GM23338 (cell line): Measurements from ENCODE around the gene R3HCC1L. TPM values are rescaled to one million over a fixed set of nuclear protein-coding genes. Genes with fewer than 3 reads are reported as not detected.
A peak's percentile ranks its signal among the peaks of the same experiment; 100 is the strongest.

Source experiments
- ATAC-seq: fragments of 200-7000 bp; cut with Tn5 transposase; 3 replicates; pipeline ENCODE4 v1.9.1; 2020
- DNase-seq: peaks from one replicate; pipeline ENCODE4 v3.0.0-alpha.2; 2015; ENCODE audit warnings: low spot score
- H2AFZ ChIP-seq: fragments of 200-600 bp; sonication (generic); 2 replicates; pipeline ENCODE4 v1.8.0; 2016; ENCODE audit warnings: antibody characterized with exemption, mild to moderate bottlenecking, moderate library complexity
- H3F3A ChIP-seq: fragments of 200-600 bp; sonication (generic); replicated peaks from 2 replicates; pipeline ENCODE4 v1.8.0; 2017; ENCODE audit warnings: antibody characterized with exemption, mixed run types, low read depth
- H3K27ac ChIP-seq: fragments of 200-600 bp; sonication (generic); 2 replicates; pipeline ENCODE4 v1.6.1; 2016; ENCODE audit warnings: low read depth
- H3K27me3 ChIP-seq: fragments of 200-600 bp; sonication (generic); 2 replicates; pipeline ENCODE4 v1.8.0; 2016; ENCODE audit warnings: mild to moderate bottlenecking, mixed run types, moderate library complexity; ENCODE audit not compliant: insufficient read depth
- H3K36me3 ChIP-seq: fragments of 200-600 bp; sonication (generic); 2 replicates; pipeline ENCODE4 v1.8.0; 2016; ENCODE audit warnings: mild to moderate bottlenecking; ENCODE audit not compliant: insufficient read depth
- H3K4me1 ChIP-seq: fragments of 200-600 bp; sonication (generic); 2 replicates; pipeline ENCODE4 v1.8.0; 2016; ENCODE audit warnings: mild to moderate bottlenecking, moderate library complexity; ENCODE audit not compliant: insufficient read depth
- H3K4me2 ChIP-seq: fragments of 200-600 bp; sonication (generic); 2 replicates; pipeline ENCODE4 v1.7.1; 2017; ENCODE audit warnings: mixed run types
- H3K4me3 ChIP-seq: fragments of 200-600 bp; sonication (generic); 2 replicates; pipeline ENCODE4 v1.6.1; 2016; ENCODE audit warnings: mixed run types
- H3K79me2 ChIP-seq: fragments of 200-600 bp; sonication (generic); replicated peaks from 2 replicates; pipeline ENCODE4 v1.8.0; 2017; ENCODE audit warnings: mild to moderate bottlenecking; ENCODE audit not compliant: insufficient read depth
- H3K9me2 ChIP-seq: fragments of 200-600 bp; sonication (generic); 2 replicates; pipeline ENCODE4 v1.8.0; 2017; ENCODE audit not compliant: insufficient read depth
- H4K20me1 ChIP-seq: fragments of 200-600 bp; sonication (generic); replicated peaks from 2 replicates; pipeline ENCODE4 v1.8.0; 2017; ENCODE audit warnings: mild to moderate bottlenecking; ENCODE audit not compliant: insufficient read depth
- H3K27ac Mint-ChIP-seq: 2 replicates; pipeline ENCODE4 v1.8.0; 2020; ENCODE audit warnings: inconsistent platforms, mild to moderate bottlenecking, moderate library complexity, mixed read lengths
- H3K27me3 Mint-ChIP-seq: 3 replicates; pipeline ENCODE4 v1.8.0; 2022; ENCODE audit warnings: low read depth, mild to moderate bottlenecking, moderate library complexity, mixed read lengths, inconsistent platforms; ENCODE audit not compliant: insufficient read depth, poor library complexity
- H3K36me3 Mint-ChIP-seq: 3 replicates; pipeline ENCODE4 v1.8.0; 2021; ENCODE audit warnings: low read depth, mild to moderate bottlenecking, inconsistent platforms, moderate library complexity, mixed read lengths
- H3K4me1 Mint-ChIP-seq: 3 replicates; pipeline ENCODE4 v1.8.0; 2020; ENCODE audit warnings: mild to moderate bottlenecking, inconsistent platforms, mixed read lengths
- H3K4me3 Mint-ChIP-seq: 3 replicates; pipeline ENCODE4 v1.8.0; 2021; ENCODE audit warnings: moderate library complexity, mild to moderate bottlenecking, inconsistent platforms, mixed read lengths
- H3K9me3 Mint-ChIP-seq: 3 replicates; pipeline ENCODE4 v1.8.0; 2020; ENCODE audit warnings: moderate library complexity, mild to moderate bottlenecking, inconsistent platforms, mixed read lengths
- CREB1 ChIP-seq: fragments of 250-450 bp; sonication (Bioruptor Pico); IDR thresholded peaks from 2 replicates; pipeline ENCODE4 v1.5.0; 2020; ENCODE audit warnings: low read depth, mild to moderate bottlenecking, moderate library complexity
- ETS1 ChIP-seq: IDR thresholded peaks from 2 replicates; pipeline ENCODE4 v1.6.1; 2016; ENCODE audit warnings: antibody characterized with exemption
- EZH2 ChIP-seq: fragments of 200-600 bp; sonication (generic); IDR thresholded peaks from one replicate; pipeline ENCODE4 v1.8.0; 2017; ENCODE audit warnings: antibody characterized with exemption, mild to moderate bottlenecking, low read depth; ENCODE audit not compliant: unreplicated experiment
- EZH2phosphoT487 ChIP-seq: fragments of 200-600 bp; sonication (generic); IDR thresholded peaks from one replicate; pipeline ENCODE4 v1.8.1; 2018; ENCODE audit warnings: antibody characterized with exemption; ENCODE audit not compliant: unreplicated experiment
- JUNB ChIP-seq: IDR thresholded peaks from one replicate; pipeline ENCODE4 v1.6.1; 2016; ENCODE audit warnings: antibody characterized with exemption; ENCODE audit not compliant: unreplicated experiment
- POLR2AphosphoS5 ChIP-seq: IDR thresholded peaks from 2 replicates; pipeline ENCODE4 v1.6.1; 2016; ENCODE audit warnings: antibody characterized with exemption, low read depth
- STAT1 ChIP-seq: IDR thresholded peaks from one replicate; pipeline ENCODE4 v1.6.1; 2016; ENCODE audit warnings: antibody characterized with exemption; ENCODE audit not compliant: unreplicated experiment
- ZNF114 ChIP-seq: fragments of 250-450 bp; sonication (Bioruptor Pico); IDR thresholded peaks from 2 replicates; pipeline ENCODE4 v1.5.0; 2020; ENCODE audit warnings: mild to moderate bottlenecking, moderate library complexity
- ZNF331 ChIP-seq: fragments of 250-450 bp; sonication (Bioruptor Pico); IDR thresholded peaks from 2 replicates; pipeline ENCODE4 v1.5.0; 2020; ENCODE audit warnings: low read depth, mild to moderate bottlenecking, moderate library complexity
- ZNF462 ChIP-seq: fragments of 250-450 bp; sonication (Bioruptor Pico); IDR thresholded peaks from 2 replicates; pipeline ENCODE4 v1.5.0; 2020; ENCODE audit warnings: mild to moderate bottlenecking, moderate library complexity
- polyA plus RNA-seq: library from polyadenylated mRNA; unstranded; fragments of >200 nt; fragmentation: Nextera tagmentation; extraction: Ambion mirVana; gene quantifications from 2 replicates; pipeline ENCODE4 v1.2.1, GENCODE V29; 2016
- total RNA-seq: library from RNA; depleted of rRNA; stranded (reverse); fragments of >200 nt; shearing (Covaris generic); gene quantifications from 2 replicates; pipeline ENCODE4 v1.2.3, GENCODE V29; 2014
- TF ChIP-seq, protein P1 (sequence below): IDR thresholded peaks from one replicate; pipeline ENCODE4 v1.6.1; 2018; ENCODE audit warnings: antibody characterized with exemption; ENCODE audit not compliant: unreplicated experiment
- TF ChIP-seq, protein P2 (sequence below), 2 experiments: fragments of 200-600 bp in 1 of 2; sonication (generic) in 1 of 2; conservative IDR thresholded peaks; 2 replicates each; pipeline versions ENCODE4 v1.5.1 to v1.6.1; 2016 to 2017; ENCODE audit warnings: antibody characterized with exemption in 2 of 2, low read depth in 2 of 2, mild to moderate bottlenecking in 2 of 2, moderate library complexity in 1 of 2

Gene R3HCC1L
- total and polyA plus RNA-seq, 2 experiments from 2014 or later, result 9.3 to 15.8 TPM

DNA sequence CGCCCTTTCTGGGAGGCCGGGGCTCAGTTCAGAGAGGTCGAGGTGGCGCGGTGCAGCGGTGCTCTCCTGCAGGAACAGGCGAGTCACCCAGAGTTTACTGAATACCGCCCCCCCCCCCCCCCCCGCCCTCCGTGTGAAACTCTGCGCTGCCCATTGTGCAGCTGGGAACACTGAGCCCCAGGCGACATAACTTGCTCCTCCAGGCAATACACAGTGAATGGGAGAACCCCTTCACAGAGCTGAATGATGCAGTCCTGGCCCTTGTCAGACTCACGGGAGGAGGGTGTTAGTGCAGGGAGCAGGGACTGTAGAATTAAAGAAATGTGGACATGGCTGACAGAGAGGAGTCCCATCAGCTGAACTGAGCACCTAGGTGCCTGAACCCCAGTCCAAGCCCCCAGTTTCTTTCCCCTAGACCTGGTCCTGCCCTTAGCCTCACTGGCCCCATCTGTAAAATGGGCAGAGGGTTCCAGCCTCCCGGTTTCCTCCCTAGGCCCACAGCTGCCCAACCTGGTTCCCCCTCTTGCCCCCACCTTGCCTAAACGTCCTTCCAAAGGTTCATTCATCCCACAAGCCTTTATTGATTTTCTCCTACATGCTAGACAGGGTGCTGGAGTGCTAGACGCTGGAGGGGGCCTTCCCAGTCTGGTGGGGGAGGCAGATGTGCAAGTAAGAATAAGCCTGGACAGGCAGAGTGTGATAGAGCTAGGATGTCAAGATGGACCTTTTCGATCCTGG is 134.4 kb downstream of the R3HCC1L start:
- no peaks in the 10 kb centered on the region for H3K36me3 ChIP-seq
- H3K27me3 Mint-ChIP-seq, result peaks cover 15% of the 10 kb centered on the region
- TF ChIP-seq STAT1 (no peak), EZH2phosphoT487 (no peak), CREB1 (no peak), ZNF462 (CRISPR knock-in tag) (no peak), ZNF114 (CRISPR knock-in tag) (no peak), ETS1 (no peak), ZNF331 (CRISPR knock-in tag) (no peak), POLR2AphosphoS5 (no peak), JUNB (no peak), EZH2 (no peak)
- TF ChIP-seq, protein P1, sequence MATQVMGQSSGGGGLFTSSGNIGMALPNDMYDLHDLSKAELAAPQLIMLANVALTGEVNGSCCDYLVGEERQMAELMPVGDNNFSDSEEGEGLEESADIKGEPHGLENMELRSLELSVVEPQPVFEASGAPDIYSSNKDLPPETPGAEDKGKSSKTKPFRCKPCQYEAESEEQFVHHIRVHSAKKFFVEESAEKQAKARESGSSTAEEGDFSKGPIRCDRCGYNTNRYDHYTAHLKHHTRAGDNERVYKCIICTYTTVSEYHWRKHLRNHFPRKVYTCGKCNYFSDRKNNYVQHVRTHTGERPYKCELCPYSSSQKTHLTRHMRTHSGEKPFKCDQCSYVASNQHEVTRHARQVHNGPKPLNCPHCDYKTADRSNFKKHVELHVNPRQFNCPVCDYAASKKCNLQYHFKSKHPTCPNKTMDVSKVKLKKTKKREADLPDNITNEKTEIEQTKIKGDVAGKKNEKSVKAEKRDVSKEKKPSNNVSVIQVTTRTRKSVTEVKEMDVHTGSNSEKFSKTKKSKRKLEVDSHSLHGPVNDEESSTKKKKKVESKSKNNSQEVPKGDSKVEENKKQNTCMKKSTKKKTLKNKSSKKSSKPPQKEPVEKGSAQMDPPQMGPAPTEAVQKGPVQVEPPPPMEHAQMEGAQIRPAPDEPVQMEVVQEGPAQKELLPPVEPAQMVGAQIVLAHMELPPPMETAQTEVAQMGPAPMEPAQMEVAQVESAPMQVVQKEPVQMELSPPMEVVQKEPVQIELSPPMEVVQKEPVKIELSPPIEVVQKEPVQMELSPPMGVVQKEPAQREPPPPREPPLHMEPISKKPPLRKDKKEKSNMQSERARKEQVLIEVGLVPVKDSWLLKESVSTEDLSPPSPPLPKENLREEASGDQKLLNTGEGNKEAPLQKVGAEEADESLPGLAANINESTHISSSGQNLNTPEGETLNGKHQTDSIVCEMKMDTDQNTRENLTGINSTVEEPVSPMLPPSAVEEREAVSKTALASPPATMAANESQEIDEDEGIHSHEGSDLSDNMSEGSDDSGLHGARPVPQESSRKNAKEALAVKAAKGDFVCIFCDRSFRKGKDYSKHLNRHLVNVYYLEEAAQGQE, result no peak
- TF ChIP-seq, protein P2, sequence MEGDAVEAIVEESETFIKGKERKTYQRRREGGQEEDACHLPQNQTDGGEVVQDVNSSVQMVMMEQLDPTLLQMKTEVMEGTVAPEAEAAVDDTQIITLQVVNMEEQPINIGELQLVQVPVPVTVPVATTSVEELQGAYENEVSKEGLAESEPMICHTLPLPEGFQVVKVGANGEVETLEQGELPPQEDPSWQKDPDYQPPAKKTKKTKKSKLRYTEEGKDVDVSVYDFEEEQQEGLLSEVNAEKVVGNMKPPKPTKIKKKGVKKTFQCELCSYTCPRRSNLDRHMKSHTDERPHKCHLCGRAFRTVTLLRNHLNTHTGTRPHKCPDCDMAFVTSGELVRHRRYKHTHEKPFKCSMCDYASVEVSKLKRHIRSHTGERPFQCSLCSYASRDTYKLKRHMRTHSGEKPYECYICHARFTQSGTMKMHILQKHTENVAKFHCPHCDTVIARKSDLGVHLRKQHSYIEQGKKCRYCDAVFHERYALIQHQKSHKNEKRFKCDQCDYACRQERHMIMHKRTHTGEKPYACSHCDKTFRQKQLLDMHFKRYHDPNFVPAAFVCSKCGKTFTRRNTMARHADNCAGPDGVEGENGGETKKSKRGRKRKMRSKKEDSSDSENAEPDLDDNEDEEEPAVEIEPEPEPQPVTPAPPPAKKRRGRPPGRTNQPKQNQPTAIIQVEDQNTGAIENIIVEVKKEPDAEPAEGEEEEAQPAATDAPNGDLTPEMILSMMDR (conservative IDR thresholded peaks at IDR 0.05; ENCODE audit: low read depth in 2 of 2), result no peak
- peaks cover 11% of the 10 kb centered on the region; the same call in 1 of the 2 replicates for H3K27me3 ChIP-seq
- peak overlapping the region; percentile 75 for H3K4me3 Mint-ChIP-seq
- no peak overlapping the region for H3K27ac ChIP-seq
- ATAC-seq, result peak; percentile 6; the same call in 2 of the 3 replicates
- no peaks in the 10 kb centered on the region for H4K20me1 ChIP-seq
- H3K9me3 Mint-ChIP-seq, result no peaks in the 10 kb centered on the region
- H3K4me1 Mint-ChIP-seq, result peaks cover 40% of the 10 kb centered on the region
- H3K4me1 ChIP-seq, result peaks cover 10% of the 10 kb centered on the region
- no peak overlapping the region for H3K27ac Mint-ChIP-seq
- no peaks in the 10 kb centered on the region for H3K9me2 ChIP-seq
- peak overlapping the region; percentile 94; the same call in 1 of the 2 replicates for H2AFZ ChIP-seq
- H3K79me2 ChIP-seq, result no peaks in the 10 kb centered on the region
- H3F3A ChIP-seq, result no peaks in the 10 kb centered on the region
- H3K36me3 Mint-ChIP-seq, result no peaks in the 10 kb centered on the region
- H3K4me3 ChIP-seq, result peak overlapping the region; percentile 66
- DNase-seq, result peak; percentile 47
- H3K4me2 ChIP-seq, result peak overlapping the region; percentile 81
